Esophagus (tissue), 2 donors: ENCODE measurements around the gene NIN. TPM values are rescaled to one million over a fixed set of nuclear protein-coding genes. Genes with fewer than 3 reads are reported as not detected.

Experiments
- H3K27ac ChIP-seq, 2 donors: one replicate each; pipeline ENCODE4 v1.5.1; 2013; ENCODE audit warnings: low read depth in 2 of 2, mild to moderate bottlenecking in 2 of 2, inconsistent platforms in 1 of 2, low read length in 1 of 2, moderate library complexity in 1 of 2
- H3K27me3 ChIP-seq, 2 donors: one replicate each; pipeline ENCODE4 v1.6.1; 2013; ENCODE audit warnings: low read length in 2 of 2, control low read depth in 1 of 2, mild to moderate bottlenecking in 1 of 2; ENCODE audit not compliant: insufficient read depth in 2 of 2, control insufficient read depth in 1 of 2
- H3K36me3 ChIP-seq, 2 donors: one replicate each; pipeline ENCODE4 v1.6.1; 2013; ENCODE audit warnings: low read length in 1 of 2; ENCODE audit not compliant: control insufficient read depth in 2 of 2, insufficient read depth in 2 of 2
- H3K4me1 ChIP-seq, 2 donors: one replicate each; pipeline ENCODE4 v1.6.1; 2013; ENCODE audit warnings: low read length in 1 of 2; ENCODE audit not compliant: control insufficient read depth in 2 of 2, insufficient read depth in 2 of 2
- H3K4me3 ChIP-seq, 2 donors: one replicate each; pipeline ENCODE4 v1.5.1; 2013; ENCODE audit warnings: low read length in 2 of 2, mild to moderate bottlenecking in 2 of 2, low read depth in 1 of 2, moderate library complexity in 1 of 2
- H3K9me3 ChIP-seq, 2 donors: one replicate each; pipeline ENCODE4 v1.6.1; 2013; ENCODE audit warnings: mild to moderate bottlenecking in 2 of 2, low read depth in 1 of 2, low read length in 1 of 2, moderate library complexity in 1 of 2; ENCODE audit not compliant: control insufficient read depth in 2 of 2, insufficient read depth in 1 of 2
- WGBS, 2 donors: extraction: QIAGEN DNeasy Blood & Tissue Kit; methylation state at CpG; one replicate each; pipeline ENCODE4 v1.1.7; 2013; 5-methylcytosine and 5-hydroxymethylcytosine counted together
- polyA plus RNA-seq, 2 donors: library from polyadenylated mRNA; stranded (reverse); fragments of 200-250 nt; gene quantifications; one replicate each; pipeline ENCODE4 v1.2.3, GENCODE V29; 2013
- donor health status: healthy with polysubstance abuse.
- donor health status: Bipolar disorder and iron deficiency.

Gene NIN
- polyA plus RNA-seq, 2 donors = 6.2 to 6.8 TPM

GRCh38 chr14:50812856-50813543 is 18.0 kb downstream of the NIN start:
- no peak overlapping the region for H3K27ac ChIP-seq
- H3K9me3 ChIP-seq = no peaks in the 10 kb centered on the region
- H3K4me1 ChIP-seq = no peaks in the 10 kb centered on the region
- no peak overlapping the region for H3K4me3 ChIP-seq
- WGBS, 2 donors = 76 to 79% methylated on average over 8 of the region's 8 CpGs
- H3K36me3 ChIP-seq = no peaks in the 10 kb centered on the region
- H3K27me3 ChIP-seq = no peaks in the 10 kb centered on the region

- WGBS, 2 donors = 84 to 93% methylated on average over 2 of the region's 2 CpGs
Observed at GRCh38 chr14:50812180-50812579, 18.8 kb downstream of the NIN start.

GRCh38 chr14:50808053-50808452 is 22.9 kb downstream of the NIN start:
- 84 to 86% methylated on average over 5 of the region's 5 CpGs for WGBS, 2 donors
- no peaks in the 10 kb centered on the region for H3K4me1 ChIP-seq
- H3K27ac ChIP-seq = no peak overlapping the region
- H3K9me3 ChIP-seq = no peaks in the 10 kb centered on the region
- H3K4me3 ChIP-seq = no peak overlapping the region
- no peaks in the 10 kb centered on the region for H3K27me3 ChIP-seq
- H3K36me3 ChIP-seq = no peaks in the 10 kb centered on the region

More at GRCh38 chr14:50812180-50812579, 18.8 kb downstream of the NIN start:
- no peaks in the 10 kb centered on the region for H3K9me3 ChIP-seq
- H3K36me3 ChIP-seq = no peaks in the 10 kb centered on the region
- H3K27me3 ChIP-seq = no peaks in the 10 kb centered on the region
- H3K4me1 ChIP-seq = no peaks in the 10 kb centered on the region
- no peak overlapping the region for H3K4me3 ChIP-seq
- no peak overlapping the region for H3K27ac ChIP-seq

- Histone ChIP-seq H3K27me3 (no peaks in the 10 kb centered on the region), H3K36me3 (no peaks in the 10 kb centered on the region), H3K4me3 (no peak overlapping the region), H3K27ac (no peak overlapping the region), H3K9me3 (no peaks in the 10 kb centered on the region), H3K4me1 (no peaks in the 10 kb centered on the region)
- 83 to 92% methylated on average over 3 of the region's 3 CpGs for WGBS, 2 donors
Observed at GRCh38 chr14:50806241-50806933, 24.6 kb downstream of the NIN start.

- H3K4me1 ChIP-seq = no peaks in the 10 kb centered on the region
- no peak overlapping the region for H3K27ac ChIP-seq
- no peaks in the 10 kb centered on the region for H3K36me3 ChIP-seq
- no peaks in the 10 kb centered on the region for H3K9me3 ChIP-seq
- WGBS, 2 donors = 98% methylated on average over 3 of the region's 3 CpGs
- H3K4me3 ChIP-seq = no peak overlapping the region
- H3K27me3 ChIP-seq = no peaks in the 10 kb centered on the region
Observed at GRCh38 chr14:50805396-50805795, 25.6 kb downstream of the NIN start.

- no peaks in the 10 kb centered on the region for H3K9me3 ChIP-seq
- no peak overlapping the region for H3K27ac ChIP-seq
- WGBS, 2 donors = 66 to 72% methylated on average over 5 of the region's 5 CpGs
- H3K4me3 ChIP-seq = no peak overlapping the region
- H3K4me1 ChIP-seq = no peaks in the 10 kb centered on the region
- peaks cover 0 to 2% of the 10 kb centered on the region in 2 donors for H3K36me3 ChIP-seq
- no peaks in the 10 kb centered on the region for H3K27me3 ChIP-seq
Observed at GRCh38 chr14:50804181-50804721, 26.7 kb downstream of the NIN start.

- Histone ChIP-seq H3K9me3 (no peaks in the 10 kb centered on the region), H3K27ac (no peak overlapping the region), H3K36me3 (peaks cover 0 to 5% of the 10 kb centered on the region in 2 donors), H3K27me3 (no peaks in the 10 kb centered on the region), H3K4me3 (no peak overlapping the region), H3K4me1 (no peaks in the 10 kb centered on the region)
- 55 to 70% methylated on average over 1 of the region's 1 CpG for WGBS, 2 donors
Observed at GRCh38 chr14:50801706-50802105, 29.3 kb downstream of the NIN start.

GRCh38 chr14:50800032-50800431 is 30.9 kb downstream of the NIN start:
- WGBS, 2 donors = 49 to 50% methylated on average over 1 of the region's 1 CpG
- no peaks in the 10 kb centered on the region for H3K9me3 ChIP-seq
- no peaks in the 10 kb centered on the region for H3K4me1 ChIP-seq
- no peaks in the 10 kb centered on the region for H3K27me3 ChIP-seq
- H3K4me3 ChIP-seq = no peak overlapping the region
- H3K27ac ChIP-seq = no peak overlapping the region
- peaks cover 0 to 5% of the 10 kb centered on the region in 2 donors for H3K36me3 ChIP-seq

- Histone ChIP-seq H3K4me1 (no peaks in the 10 kb centered on the region), H3K9me3 (no peaks in the 10 kb centered on the region), H3K4me3 (no peak overlapping the region), H3K36me3 (peaks cover 0 to 5% of the 10 kb centered on the region in 2 donors), H3K27ac (no peak overlapping the region), H3K27me3 (no peaks in the 10 kb centered on the region)
- WGBS, 2 donors = 91 to 94% methylated on average over 2 of the region's 2 CpGs
Observed at GRCh38 chr14:50798048-50798421, 32.9 kb downstream of the NIN start.
